Putamen (tissue), 1 donor: Measurements from ENCODE around the gene PITX2.

ENCODE experiments used
- DNase-seq: peaks from one replicate; pipeline ENCODE4 v3.0.0-alpha.2; 2016; ENCODE audit warnings: low spot score

PITX2 gene

DNA sequence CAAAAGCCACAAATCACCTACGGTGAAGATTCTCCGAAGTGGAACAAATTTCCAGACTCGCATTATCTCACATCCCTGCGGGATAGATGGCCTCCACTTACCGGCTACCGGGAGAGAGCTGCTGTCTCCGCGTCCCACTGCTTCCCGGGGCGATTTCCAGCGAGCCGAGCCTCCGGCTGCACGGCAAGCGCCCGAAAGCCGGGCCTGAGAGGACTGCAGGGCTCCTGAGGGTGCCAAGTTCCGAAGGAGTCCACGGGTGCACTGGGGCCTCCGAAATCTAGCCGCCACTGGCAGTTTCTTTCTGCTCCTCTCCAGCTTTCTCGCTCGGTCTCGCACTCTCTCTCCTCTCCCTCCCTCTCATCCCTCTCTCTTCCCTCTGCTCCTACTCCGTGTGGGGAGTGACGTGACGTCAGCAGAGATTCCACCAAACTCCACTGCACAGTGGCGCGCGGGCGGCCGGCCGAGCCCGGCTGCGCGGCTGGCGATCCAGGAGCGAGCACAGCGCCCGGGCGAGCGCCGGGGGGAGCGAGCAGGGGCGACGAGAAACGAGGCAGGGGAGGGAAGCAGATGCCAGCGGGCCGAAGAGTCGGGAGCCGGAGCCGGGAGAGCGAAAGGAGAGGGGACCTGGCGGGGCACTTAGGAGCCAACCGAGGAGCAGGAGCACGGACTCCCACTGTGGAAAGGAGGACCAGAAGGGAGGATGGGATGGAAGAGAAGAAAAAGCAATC lies 14.0 kb upstream of the PITX2 start:
- DNase-seq = no peak

DNA sequence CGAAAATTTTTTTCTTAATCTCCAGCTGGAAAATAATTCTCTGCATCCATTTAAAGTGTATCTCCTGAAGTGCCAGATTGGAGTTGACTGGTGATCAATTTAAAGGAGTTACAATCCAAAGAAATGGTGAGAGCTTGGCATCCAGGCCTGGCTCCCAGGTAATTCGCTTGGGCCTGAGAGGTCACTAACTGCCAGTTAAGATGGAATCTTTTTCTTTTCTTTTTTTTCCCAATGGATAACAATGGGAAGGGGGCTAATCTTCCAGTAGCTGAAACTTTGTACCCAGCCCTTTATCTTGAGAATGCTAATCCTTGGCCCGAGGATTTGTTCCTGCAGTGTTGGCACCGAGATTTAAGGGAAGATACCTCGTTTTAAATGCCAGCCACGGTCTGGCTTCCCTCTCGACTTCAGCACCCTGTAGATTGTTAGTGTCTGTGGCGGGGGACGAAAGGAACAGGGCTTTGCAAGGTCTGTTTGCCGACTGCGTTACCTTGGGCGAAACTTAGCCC lies 13.3 kb upstream of the PITX2 start:
- DNase-seq = no peak

DNA sequence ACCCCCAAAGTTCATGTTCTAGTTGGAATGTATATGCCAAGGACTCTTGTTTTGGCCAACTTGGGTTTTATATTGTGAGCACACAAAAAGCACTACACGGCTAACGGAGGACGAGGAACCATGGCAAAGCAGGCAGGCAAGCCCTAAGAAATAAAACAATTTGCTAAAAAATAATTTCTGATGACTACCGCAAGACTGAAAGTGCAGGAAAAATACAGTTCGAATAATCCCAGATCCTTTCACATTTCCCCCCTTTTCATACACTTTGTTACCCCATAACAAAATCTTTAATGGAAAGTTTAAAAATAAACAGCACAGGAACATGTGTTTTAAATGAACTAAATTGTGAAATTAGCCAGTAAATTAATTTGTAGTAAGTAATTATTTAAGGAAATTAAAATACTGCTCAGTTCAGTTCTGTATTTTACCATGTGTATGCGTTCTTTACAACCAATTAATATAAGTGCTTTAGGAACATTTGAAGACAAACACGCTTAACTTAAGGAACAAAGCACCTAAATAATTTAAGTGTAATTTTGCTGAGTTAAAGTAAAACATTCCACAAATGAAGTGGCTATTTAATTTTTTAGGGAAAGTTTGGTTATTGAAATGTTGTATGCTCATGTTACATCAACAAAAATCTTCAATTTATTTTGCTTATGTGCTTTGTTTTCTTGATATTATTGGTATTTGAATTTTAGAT lies 12.4 kb upstream of the PITX2 start:
- no peak for DNase-seq

DNA sequence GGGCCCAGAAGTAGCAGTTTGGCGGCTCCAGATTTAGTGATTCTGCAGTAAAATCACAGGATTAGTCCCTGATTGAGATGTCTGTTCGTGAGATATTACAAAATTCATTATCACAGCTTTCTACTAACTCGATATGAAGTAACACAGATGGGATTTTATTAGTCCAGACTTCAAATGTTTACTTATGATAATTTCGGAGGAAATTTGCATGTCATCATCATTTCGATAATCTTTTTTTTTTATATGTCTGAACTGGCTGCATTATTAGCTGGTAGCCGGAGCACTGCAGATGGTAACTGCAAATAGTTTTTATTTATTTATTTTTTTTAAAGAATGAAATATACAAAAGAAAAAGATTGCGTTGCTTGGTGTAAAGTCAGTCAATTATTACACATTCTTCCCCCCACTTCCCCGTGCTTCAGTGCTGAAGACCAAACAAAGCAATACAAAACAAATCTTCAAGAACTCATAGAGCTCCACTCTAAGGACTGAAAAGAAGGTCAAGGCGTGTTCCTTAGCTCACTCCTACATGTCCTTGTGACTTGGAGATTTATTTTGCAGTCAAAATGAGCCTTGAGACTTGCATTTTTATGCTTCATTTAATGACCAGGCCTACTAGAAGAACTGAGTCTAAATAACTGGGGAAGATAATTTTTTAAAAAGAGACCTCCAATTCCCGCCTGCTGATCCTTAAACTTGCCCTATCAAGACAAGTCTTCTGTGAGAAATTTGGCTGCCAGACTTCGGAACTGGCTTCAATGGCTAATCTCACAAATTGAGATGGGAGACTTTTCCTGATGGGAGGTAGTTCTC lies 11.7 kb upstream of the PITX2 start:
- no peak for DNase-seq

DNA sequence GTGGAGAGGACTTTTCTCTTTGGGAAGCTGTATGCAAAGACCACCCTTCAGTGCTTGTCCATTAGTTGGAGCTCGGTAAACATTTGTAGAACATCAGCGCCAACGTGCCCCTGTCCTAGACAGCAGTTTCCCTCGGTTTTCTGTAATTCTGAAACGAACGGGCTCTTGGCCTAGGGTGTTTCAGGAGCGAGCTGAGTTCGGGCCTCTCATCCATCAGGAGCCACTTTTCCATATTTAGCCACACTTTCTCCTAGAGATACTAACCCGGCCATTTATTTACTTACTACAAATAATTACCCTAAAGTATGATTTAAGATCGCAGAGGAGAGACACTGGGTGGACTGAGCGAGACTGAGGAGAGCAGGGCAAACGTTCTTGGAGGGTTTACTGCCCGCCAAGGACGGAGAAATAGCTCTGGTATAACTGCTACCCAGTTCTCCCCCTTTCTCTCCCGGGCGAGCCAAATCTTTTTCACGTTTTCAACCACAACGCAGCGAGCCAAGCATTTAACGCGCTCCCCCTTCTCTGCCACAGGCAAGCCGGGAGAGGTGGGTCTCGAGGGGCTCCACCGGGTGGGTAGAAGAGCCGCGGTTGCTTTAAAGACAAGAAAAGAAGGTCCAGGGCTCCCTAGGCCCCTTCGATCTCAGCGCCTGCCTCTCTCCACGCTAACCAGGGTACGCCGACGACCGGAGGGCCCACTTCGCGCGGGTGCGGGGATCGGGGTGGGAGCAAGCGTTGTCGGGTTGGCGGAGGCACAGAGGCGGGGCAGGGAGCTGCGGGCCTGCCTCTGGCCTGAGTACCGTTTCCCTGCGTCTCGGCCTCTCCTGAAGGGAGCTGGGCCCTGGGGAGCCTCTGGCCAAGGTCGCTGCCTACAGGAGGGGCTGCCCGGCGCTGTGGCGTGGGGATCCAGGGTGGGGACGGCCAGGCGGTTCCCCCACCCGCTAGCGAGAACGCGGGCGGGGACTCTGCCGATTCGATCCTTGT lies 10.8 kb upstream of the PITX2 start:
- no peak for DNase-seq

DNA sequence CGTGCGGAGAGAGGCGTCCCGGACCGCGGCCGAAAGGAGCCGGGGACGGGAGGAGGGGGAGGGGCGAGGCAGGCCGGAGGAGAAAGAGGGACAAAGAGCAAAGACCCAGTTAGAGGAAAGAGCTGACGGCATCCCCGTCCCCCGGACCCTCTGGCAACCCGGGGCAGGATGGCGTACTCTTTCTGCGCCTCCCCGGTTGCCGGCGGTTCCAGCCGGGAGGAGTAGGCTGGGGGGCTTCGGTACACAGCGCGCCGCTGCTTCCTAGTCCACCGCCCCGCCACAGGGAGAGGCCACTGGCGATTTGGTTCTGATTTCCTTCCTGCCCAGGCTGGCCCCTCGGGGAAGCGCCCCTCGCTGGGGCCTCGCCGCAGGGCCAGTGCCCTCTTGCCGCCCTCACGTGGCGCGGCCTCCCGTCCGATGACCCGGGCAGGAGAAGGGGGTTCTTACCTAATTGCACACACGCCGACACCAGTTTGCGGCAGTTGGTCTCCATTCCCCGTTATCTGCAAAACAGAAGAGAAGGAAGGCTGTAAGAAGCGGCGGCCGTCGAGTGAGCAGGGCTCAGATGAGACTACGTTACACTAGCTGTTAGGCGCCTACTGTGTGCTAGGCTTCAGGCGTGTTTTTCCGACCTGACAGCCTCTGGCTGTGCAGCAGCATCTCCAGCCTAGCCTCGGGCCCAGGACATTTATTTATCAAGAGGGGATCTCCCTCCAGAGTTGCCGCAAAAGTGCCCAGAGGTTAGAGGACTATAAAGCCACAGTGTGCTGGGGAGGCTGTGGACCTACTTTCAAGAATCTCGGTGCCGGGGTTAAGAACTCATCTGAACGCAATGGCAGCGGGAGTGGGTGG lies 9.9 kb upstream of the PITX2 start:
- no peak for DNase-seq

DNA sequence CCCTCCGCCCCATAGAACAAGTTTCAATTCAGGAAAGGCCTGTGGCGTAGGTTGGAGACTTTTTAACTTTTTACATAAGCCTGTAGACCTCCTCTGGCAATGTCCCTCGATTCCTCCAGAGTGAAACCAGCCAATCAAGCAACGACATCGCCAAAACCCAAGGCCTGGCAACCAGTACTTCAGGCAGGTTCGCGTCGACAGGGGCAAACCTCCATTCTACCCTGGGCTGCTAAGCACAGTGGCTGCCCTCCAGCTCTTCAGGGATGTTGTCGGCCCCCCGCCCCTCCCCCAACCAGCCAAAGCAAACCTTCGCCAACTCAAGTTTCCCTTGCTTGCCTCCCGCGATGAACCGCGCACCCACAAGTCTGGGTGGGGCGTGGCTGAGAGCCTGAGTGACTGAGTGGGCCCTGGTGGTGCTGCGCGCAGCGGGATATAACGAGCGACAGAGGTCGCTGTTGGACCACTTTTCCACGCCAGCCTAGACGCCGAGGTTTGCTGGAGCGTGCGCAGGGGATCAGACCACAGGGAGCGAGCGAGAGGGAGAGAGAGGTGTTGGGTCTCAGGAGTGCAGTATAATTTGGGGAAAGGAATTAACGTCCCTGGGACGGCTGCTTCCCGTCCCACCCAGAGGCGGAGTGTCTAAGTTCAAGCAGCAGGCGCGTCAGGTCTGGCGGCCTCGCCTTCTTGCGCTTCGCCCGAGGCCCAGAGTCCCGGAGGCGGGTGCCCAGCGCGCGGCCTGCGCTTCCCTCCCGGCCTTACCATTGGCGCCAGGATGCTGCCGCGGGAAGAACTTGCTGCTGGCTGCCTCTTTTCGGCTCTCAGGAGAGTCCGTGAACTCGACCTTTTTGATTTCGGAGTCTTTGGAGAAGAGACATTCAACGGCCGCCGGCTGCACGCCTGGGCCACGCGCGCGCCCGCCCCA lies 9.0 kb upstream of the PITX2 start:
- DNase-seq = peak; percentile 69

DNA sequence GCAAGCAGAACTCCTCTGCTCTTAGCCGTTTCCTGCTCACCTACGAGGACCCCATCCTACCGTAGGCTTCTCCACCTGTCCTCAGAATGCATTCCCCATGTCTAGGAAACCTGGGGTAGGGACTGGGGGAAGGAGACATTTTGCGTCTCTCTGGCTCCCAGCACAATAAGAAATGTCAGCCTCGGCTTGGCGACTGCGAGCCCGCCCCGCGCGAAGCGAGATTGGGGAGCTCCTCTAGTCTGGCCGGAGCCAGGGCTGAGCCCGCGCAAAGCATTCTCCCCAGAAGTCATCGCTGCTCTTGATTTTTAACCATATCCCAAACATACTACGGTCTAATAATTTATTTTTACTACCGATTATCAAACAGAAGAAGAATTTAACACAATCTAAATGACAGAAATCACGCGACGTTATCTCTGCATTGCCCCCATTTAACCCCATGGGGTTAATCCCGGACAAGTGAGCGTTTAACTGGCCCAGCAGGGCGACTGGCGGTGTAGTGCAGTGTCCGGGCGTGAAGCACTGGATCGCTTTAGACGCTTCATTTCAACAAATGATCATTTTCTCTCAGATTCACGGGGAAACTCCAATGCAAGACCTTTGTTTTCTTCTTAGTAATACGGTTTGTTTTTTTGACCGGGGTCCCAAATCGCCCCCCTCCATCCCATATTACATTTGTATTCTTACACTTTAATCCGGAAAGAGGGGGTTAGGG lies 8.0 kb upstream of the PITX2 start:
- no peak for DNase-seq

DNA sequence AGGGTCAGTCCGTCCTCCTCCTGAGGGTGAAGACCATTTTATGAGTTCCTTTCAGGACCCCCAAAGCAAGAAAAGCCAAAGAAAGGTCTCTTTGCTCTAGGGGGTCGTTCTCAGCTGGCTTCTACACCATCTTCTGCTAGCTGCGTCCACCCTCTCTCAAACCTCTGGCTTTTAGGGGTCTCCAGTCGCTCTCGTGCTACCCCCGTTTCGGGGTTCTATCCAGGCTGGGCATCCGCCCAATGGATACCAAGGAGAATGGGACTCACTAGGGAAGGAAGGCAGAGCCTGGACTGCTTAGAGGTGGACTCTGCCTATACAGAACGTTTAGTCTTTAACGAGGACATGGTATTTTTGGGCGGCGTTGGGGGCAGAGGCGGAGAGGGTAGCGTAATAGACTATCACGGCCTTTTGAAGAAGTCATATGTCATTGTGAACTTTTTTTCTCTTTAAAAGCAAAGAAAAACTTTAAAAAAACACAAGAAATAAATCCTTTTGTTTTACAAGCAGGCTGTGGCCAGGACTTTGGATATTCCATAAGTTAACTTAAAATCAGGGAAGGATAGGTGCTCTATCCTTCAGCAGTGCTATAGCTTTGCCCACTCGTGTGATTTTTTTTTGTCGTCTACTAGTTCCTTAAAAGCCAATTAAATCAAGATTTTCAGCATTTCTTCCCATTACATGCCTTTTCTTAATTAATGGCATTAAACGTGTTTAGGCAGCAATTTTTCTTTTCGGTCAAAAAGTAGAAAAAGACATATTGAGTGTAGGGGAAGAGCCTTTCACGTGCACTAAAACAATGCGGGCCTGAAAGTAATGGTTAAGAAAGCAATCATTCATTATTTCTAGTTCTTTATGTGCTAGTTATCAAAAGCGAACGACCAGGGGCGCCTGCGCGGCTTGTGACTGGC lies 7.2 kb upstream of the PITX2 start:
- DNase-seq = no peak

DNA sequence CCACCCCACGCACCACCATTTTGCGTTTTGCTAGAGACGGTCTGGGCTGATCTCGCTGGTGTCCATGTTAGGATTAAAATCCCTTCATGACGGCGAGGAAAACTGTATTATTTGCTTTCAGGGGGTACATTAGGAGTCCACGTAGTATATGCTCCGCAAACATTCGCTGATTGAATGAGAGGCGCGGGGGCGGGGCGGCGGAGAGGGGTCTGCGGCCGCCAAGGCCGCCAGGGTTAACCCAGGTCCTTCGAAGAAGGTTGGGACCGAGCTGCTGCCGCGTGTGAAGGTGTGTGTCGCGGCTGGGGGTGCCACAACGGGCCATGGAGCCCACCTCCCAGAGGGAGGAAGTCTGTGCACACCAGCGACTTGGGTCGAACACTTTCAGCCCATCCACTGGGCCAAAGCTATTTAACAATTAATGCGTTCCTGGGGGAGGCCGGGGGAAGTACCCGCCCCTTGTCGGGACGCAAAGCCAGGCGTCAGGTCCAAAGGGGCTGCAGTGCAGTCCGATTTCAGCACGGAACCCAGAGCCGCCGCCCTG lies 6.4 kb upstream of the PITX2 start:
- DNase-seq = no peak

DNA sequence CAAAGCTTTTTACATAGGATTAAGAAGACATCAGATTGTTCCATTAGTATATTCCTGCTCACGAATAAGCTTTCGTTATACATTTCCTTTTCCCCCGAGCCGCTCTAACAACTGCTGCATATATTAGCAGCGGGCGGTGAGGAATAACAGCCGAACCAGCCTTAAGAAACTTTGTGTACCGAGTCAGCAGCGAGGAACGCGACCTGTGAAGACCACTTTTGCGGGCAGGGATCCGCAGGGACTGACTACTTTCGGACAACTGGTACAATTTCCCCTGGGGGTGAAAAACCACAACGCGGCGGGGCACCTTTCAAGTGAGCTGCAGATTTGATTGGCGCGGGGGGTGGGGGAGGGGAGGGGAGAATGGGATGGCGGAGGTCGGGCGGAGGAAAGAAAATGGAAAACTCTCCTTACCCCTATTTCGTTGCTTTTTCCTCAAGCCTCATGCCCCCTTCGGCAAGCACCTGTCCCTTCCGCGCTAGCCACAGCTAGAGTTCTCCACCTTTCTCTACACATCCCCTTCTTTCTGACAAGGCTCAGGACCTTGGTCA lies 5.9 kb upstream of the PITX2 start:
- no peak for DNase-seq

DNA sequence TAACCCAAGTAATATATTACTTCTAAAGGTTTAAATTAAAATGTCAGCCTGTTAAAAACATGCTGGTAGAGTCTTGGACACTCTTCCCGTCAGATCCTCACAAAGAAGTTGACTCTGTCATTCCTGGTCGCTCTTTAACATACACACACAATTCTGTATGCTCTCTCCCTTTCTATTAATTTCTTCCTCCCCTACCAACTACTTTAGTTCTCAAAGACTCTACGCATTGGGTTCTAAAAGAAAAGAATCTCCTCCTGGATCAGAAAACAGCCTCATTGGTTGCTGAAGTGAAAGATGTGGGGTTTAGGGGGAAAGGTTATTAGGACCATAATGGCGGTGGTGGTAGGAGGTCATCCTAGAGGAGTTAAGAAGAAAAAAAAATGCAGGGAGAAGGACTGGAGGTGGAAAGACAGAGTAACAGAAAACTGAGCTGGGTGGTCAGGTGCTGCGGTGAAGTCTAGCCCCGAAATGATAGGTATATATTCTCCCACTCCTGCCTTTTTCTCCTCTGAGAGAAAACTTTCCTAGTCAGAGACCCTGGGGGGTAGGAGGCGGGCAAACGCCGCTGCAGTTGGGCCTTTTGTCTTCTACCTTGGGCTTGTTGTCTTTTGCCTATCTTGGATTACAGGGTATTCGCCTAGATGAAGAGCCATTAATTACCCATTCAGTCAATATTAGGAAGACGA lies 5.2 kb upstream of the PITX2 start:
- DNase-seq = no peak

DNA sequence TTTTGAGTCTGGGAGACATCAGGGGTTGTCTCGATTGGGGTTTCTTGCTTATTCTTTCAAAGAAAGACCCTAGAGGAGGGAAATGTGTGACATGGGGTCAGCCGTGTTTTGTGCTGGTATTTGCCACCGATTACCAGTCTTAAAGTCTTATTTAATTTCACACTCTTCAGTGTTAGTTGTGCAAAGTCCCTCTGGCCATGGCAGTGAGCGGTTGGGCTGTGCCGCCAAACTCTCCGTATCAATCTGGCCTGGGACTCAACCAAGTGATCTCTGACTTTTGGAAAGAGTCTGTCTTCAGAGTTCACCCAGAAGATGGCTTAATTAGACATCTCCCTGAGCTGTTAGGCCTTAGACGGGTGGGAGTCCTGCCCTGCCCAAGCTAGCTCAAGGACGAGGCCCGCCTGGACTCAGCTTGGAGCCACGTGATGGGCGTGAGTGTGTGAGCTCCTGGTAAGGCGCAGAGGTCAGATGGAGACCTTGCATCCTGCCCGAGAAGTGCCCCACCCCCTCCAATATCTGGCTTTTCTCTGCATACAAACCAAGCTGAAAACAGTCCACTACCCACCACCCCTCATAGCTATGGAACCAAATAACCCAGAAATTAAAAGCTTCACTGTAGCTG lies 3.8 kb upstream of the PITX2 start:
- DNase-seq = no peak

DNA sequence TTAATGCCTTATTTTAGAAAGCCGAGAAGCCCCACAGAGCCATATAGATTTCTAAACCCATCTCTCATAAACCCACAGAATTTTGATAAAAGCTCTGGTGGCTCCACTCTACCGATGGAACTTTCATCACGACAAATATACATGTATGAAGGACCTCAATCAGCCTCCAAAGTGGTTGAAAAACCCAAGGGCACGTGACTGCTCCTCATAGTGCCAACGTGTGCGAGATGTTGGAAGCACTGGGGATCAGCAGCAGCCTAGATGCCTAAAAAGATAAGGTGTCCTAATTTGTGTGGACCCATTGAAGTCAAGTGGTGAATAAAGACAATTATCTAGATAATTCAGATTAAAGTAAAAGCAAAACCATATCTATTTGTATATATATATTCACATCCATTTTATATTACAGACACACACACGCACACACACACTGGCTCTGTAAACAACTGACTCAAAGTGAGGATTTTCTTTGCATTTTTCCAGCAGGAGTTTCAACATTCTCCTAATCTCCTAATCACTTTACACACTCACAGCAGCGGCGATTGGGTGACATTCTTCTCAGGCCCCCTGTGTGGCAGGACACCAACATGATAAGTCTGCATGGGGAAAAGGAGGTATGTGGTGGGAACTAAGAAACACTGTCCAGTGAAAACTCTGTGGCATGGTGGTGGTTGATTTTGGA lies 2.8 kb upstream of the PITX2 start:
- no peak for DNase-seq

DNA sequence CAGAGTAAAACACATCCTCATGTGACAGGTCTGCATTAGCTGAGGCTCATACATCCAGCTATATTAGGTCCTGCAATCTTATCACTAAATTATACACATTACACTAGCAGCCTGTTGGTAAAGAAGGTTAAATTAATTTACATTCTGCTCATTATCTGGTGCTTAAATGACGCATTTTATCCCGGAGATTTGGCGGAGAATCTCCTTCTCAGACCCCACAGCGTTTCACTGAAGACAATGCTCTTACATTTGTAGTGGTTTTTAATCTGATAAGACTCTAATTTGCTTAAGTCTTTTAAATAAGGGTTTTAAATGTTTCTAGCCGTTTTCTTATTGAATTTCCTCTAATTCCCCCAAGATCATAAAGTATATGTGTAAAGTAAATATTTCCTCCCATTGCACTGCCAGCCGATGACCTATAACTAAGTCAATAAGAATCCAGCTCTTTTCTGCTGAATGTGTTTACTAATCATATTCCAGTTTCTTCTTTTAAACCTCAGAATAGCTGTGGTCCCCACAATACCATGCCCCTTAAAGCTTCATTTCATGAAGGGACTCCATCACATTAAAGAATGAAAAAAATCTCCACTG lies 2.1 kb upstream of the PITX2 start:
- no peak for DNase-seq
